PC-9 (cell line): ENCODE results near the gene LSG1. TPM values are rescaled to one million over a fixed set of nuclear protein-coding genes. Genes with fewer than 3 reads are reported as not detected.
A peak's percentile ranks its signal among the peaks of the same experiment; 100 is the strongest.

ENCODE experiments used
- BruUV-seq: library from RNA; stranded (reverse); fragments of 400-500 nt; replicated peaks from 2 replicates; lab custom pipeline; 2021; lab: Mats Ljungman, UMichigan
- CTCF ChIA-PET: fragments of 300-600 bp; sonication (Branson Sonifier 250); formaldehyde crosslinking; loops from one replicate; lab custom pipeline; 2022; ENCODE audit warnings: antibody characterized with exemption; lab: Charles Lee
- POLR2A ChIA-PET: fragments of 300-600 bp; sonication (Branson Sonifier 250); formaldehyde crosslinking; loops from one replicate; lab custom pipeline; 2022; ENCODE audit warnings: antibody characterized with exemption; ENCODE audit not compliant: unreplicated experiment; lab: Charles Lee
- DNase-seq, 2 experiments: peaks; one replicate each; pipeline versions ENCODE4 v3.0.0 to v3.0.0-alpha.2; 2015 to 2022; ENCODE audit warnings: mixed read lengths in 1 of 2
- H2AFZ ChIP-seq: fragments of 200-600 bp; sonication (generic); 2 replicates; pipeline ENCODE4 v1.8.1; 2017; ENCODE audit warnings: antibody characterized with exemption
- H3F3A ChIP-seq: fragments of 200-600 bp; sonication (generic); 2 replicates; pipeline ENCODE4 v1.8.1; 2017; ENCODE audit warnings: antibody characterized with exemption, mild to moderate bottlenecking, low read depth; ENCODE audit not compliant: insufficient read depth
- H3K27ac ChIP-seq: fragments of 200-600 bp; sonication (generic); 2 replicates; pipeline ENCODE4 v1.6.1; 2016; ENCODE audit warnings: mixed run types
- H3K27me3 ChIP-seq: fragments of 200-600 bp; sonication (generic); 2 replicates; pipeline ENCODE4 v1.6.1; 2016; ENCODE audit warnings: low read depth, mixed run types; ENCODE audit not compliant: insufficient read depth
- H3K36me3 ChIP-seq: fragments of 200-600 bp; sonication (generic); 2 replicates; pipeline ENCODE4 v1.6.1; 2016; ENCODE audit warnings: low read depth, mixed run types
- H3K4me1 ChIP-seq: fragments of 200-600 bp; sonication (generic); replicated peaks from 2 replicates; pipeline ENCODE4 v1.6.1; 2016; ENCODE audit warnings: mixed run types; ENCODE audit not compliant: insufficient read depth
- H3K4me2 ChIP-seq: fragments of 200-600 bp; sonication (generic); 2 replicates; pipeline ENCODE4 v1.6.1; 2017; ENCODE audit warnings: mixed run types
- H3K4me3 ChIP-seq: fragments of 200-600 bp; sonication (generic); 2 replicates; pipeline ENCODE4 v1.6.1; 2016; ENCODE audit warnings: mixed run types
- H3K79me2 ChIP-seq: fragments of 200-600 bp; sonication (generic); 2 replicates; pipeline ENCODE4 v1.6.1; 2017; ENCODE audit warnings: low read depth, mixed run types
- H3K9me2 ChIP-seq: fragments of 200-600 bp; sonication (generic); 2 replicates; pipeline ENCODE4 v1.8.1; 2017; ENCODE audit warnings: mild to moderate bottlenecking; ENCODE audit not compliant: insufficient read depth
- H3K9me3 ChIP-seq: fragments of 200-600 bp; sonication (generic); 2 replicates; pipeline ENCODE4 v1.8.1; 2016; ENCODE audit warnings: low read depth; ENCODE audit not compliant: insufficient read depth
- H4K20me1 ChIP-seq: fragments of 200-600 bp; sonication (generic); 2 replicates; pipeline ENCODE4 v1.8.1; 2017; ENCODE audit not compliant: insufficient read depth
- CTCF ChIP-seq: fragments of 200-600 bp; sonication (generic); conservative IDR thresholded peaks from 2 replicates; pipeline ENCODE4 v1.6.1; 2017; ENCODE audit warnings: mixed run types, antibody characterized with exemption, mild to moderate bottlenecking, moderate library complexity
- EZH2 ChIP-seq: fragments of 200-600 bp; sonication (generic); IDR thresholded peaks from 2 replicates; pipeline ENCODE4 v1.8.0; 2017; ENCODE audit warnings: antibody characterized with exemption, low read depth
- intact Hi-C: fragments of 100-400 bp; cut with micrococcal nuclease; formaldehyde crosslinking; loops from one replicate; pipeline ENCODE4 v1.10.0; 2022; ENCODE audit not compliant: unreplicated experiment
- total RNA-seq: library from RNA; stranded (reverse); gene quantifications from 2 replicates; pipeline ENCODE4 v1.2.3, GENCODE V29; 2021

The LSG1 gene
- total RNA-seq, 1 experiment from 2014 or later: 71.8 TPM

DNA sequence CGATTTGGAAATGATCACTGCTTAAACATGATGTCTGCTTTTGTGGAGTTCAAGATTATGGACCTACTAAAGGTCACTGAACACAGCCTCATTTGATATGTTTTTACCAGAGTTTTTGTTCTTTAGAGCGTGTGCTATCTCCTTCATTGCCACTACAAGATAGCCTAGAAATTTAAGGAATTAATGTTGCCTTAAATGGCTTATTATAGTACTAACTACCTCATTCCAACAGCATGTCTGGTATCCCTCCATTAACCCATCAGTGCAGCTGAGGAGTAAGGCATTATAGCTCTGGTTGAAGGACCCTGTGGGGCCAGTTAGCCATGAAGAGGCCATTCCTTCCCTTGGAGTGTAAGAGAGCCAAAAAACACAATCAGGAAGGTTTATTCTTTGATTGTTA is 11.4 kb upstream of the LSG1 start:
- DNase-seq: no peak
- Histone ChIP-seq H3K4me1 (peaks cover 19% of the 10 kb centered on the region), H4K20me1 (no peaks in the 10 kb centered on the region), H3K4me3 (no peak overlapping the region), H3K9me3 (no peaks in the 10 kb centered on the region), H3F3A (peaks cover 11% of the 10 kb centered on the region; the same call in 1 of the 2 replicates), H2AFZ (no peak overlapping the region), H3K9me2 (no peaks in the 10 kb centered on the region), H3K4me2 (0 out of 2 replicates have a peak overlapping the region, but pooled peaks have one; percentile 49), H3K36me3 (no peaks in the 10 kb centered on the region), H3K79me2 (peaks cover 4% of the 10 kb centered on the region; the same call in 1 of the 2 replicates), H3K27me3 (no peaks in the 10 kb centered on the region), H3K27ac (0 out of 2 replicates have a peak overlapping the region, but pooled peaks have one; percentile 13)
- POLR2A ChIA-PET: interaction anchor here (0.6 to 1.1 kb wide), 5 partner anchors 88 to 579 kb away, joined by 3 to 5 read pairs (median 4); no protein-coding TSS in a partner anchor
- BruUV-seq: no TSS peak
- intact Hi-C loops: loop anchor here (2.0 kb wide), 1 partner anchor 349 kb away; no protein-coding TSS in a partner anchor
- TF ChIP-seq EZH2 (no peak), CTCF (no peak)
- CTCF ChIA-PET: interaction anchor here (0.5 to 1.8 kb wide), 18 partner anchors 12 to 588 kb away, joined by 3 to 14 read pairs (median 6); partner anchors contain the start of genes LSG1 and XXYLT1

DNA sequence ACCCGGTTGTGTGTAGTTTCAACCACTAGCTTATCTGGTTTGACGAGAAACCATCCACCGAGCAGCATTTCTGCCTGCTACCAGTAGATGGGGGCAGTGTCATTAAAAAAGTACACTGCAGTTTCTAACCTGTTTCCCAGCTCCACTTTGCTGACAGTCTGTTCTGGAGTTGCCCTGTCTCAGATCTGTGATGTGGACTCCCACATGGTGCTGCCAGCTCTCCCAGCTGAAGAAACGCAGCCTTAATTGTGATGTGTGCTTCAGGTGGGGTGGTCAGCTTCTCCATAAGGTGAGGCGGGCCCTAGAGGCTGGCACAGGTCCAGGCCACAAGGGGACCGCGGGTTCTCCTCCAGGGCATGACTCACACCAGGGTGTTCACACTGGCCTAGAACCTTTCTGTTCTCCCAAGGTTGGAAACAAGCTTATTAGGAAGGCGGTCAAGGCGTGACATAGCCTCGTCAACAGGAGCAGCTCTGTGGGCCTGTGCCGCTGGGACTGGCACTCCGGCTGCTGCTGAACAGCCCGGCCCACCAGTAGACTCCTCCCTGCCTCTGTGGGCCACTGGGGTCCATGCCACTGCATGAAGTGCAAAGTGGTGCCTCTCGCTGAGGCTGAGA is 10.8 kb upstream of the LSG1 start:
- Histone ChIP-seq H3K9me2 (no peaks in the 10 kb centered on the region), H2AFZ (no peak overlapping the region), H3K27ac (0 out of 2 replicates have a peak overlapping the region, but pooled peaks have one; percentile 13), H3K4me3 (no peak overlapping the region), H3K27me3 (no peaks in the 10 kb centered on the region), H3K4me1 (peaks cover 19% of the 10 kb centered on the region), H3K9me3 (no peaks in the 10 kb centered on the region), H3F3A (peaks cover 11% of the 10 kb centered on the region; the same call in 1 of the 2 replicates), H3K36me3 (no peaks in the 10 kb centered on the region), H4K20me1 (no peaks in the 10 kb centered on the region), H3K79me2 (peaks cover 4% of the 10 kb centered on the region; the same call in 1 of the 2 replicates), H3K4me2 (peak overlapping the region; percentile 49; the same call in 1 of the 2 replicates)
- ChIA-PET CTCF (interaction anchor here (0.5 to 1.8 kb wide), 27 partner anchors 11 to 588 kb away, joined by 3 to 14 read pairs (median 5); partner anchors contain the start of genes LSG1 and XXYLT1), POLR2A (interaction anchor here (0.5 to 1.1 kb wide), 10 partner anchors 11 to 579 kb away, joined by 3 to 8 read pairs (median 4); no protein-coding TSS in a partner anchor)
- intact Hi-C loops: loop anchor here (1.0 to 2.0 kb wide), 10 partner anchors 188 to 839 kb away; partner anchors contain the start of gene XXYLT1
- peak; percentile 82 to 94 for DNase-seq
- BruUV-seq: no TSS peak
- no peak for TF ChIP-seq EZH2
- peak; percentile 81 for TF ChIP-seq CTCF

DNA sequence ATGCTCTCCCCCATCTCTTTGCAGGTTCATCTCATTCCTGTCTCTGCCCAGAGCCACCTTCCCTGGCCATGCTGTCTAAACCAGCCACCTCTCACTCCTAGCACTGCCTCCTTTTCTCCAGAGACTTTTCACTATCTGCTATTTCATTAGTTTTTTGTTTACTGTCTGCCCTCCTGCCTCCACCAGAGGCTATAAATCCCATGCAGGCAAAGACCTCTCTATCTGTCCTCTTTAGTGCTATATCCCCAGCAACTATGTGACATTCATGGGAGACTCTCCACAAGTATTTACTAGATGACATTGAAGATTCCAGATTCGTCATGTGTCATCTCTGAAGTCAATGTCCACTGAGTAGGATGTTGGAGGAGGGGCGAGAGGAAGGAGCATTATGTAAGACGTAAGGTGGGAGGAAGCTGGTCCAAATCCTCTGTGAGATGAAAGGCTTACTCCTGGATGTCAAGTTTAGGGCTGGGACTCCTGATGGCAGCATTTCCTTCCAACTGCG is 10.2 kb upstream of the LSG1 start:
- intact Hi-C loops: loop anchor here (1.0 to 2.0 kb wide), 10 partner anchors 189 to 840 kb away; partner anchors contain the start of gene XXYLT1
- Histone ChIP-seq H3K9me3 (no peaks in the 10 kb centered on the region), H3K4me2 (peak overlapping the region; percentile 34), H3K4me1 (peaks cover 16% of the 10 kb centered on the region), H3K79me2 (peaks cover 2% of the 10 kb centered on the region; the same call in 1 of the 2 replicates), H3K27ac (no peak overlapping the region), H2AFZ (no peak overlapping the region), H3K9me2 (no peaks in the 10 kb centered on the region), H3K36me3 (no peaks in the 10 kb centered on the region), H3K27me3 (no peaks in the 10 kb centered on the region), H3K4me3 (no peak overlapping the region), H4K20me1 (no peaks in the 10 kb centered on the region), H3F3A (peaks cover 11% of the 10 kb centered on the region; the same call in 1 of the 2 replicates)
- ChIA-PET POLR2A (interaction anchor here (0.5 to 1.1 kb wide), 6 partner anchors 11 to 438 kb away, joined by 4 to 8 read pairs (median 5); no protein-coding TSS in a partner anchor), CTCF (interaction anchor here (0.5 to 1.8 kb wide), 22 partner anchors 11 to 589 kb away, joined by 3 to 14 read pairs (median 6); partner anchors contain the start of genes LSG1 and XXYLT1)
- TF ChIP-seq CTCF (no peak), EZH2 (no peak)
- no TSS peak for BruUV-seq
- DNase-seq: no peak
